Kidney (tissue), 14 donors: ENCODE data around the gene PLEKHM3. TPM values are rescaled to one million over a fixed set of nuclear protein-coding genes. Genes with fewer than 3 reads are reported as not detected.

Source experiments
- DNase-seq, 5 donors: peaks; one replicate each; pipeline ENCODE4 v3.0.0-alpha.2; 2013 to 2020
- FAIRE-seq: peaks from 2 replicates; lab custom pipeline; 2012; peaks lifted over from hg19 to GRCh38; lab: Jason Lieb, UNC
- H3K27ac ChIP-seq, 2 donors: one replicate each; pipeline ENCODE4 v1.7.0; 2013; ENCODE audit warnings: low read depth in 2 of 2, low read length in 2 of 2, inconsistent platforms in 1 of 2
- H3K27me3 ChIP-seq: one replicate; pipeline ENCODE4 v1.7.1; 2013; ENCODE audit warnings: low read length, inconsistent platforms; ENCODE audit not compliant: control insufficient read depth, insufficient read depth
- H3K36me3 ChIP-seq, 3 donors: one replicate each; pipeline versions ENCODE4 v1.7.0 to v1.7.1; 2013; ENCODE audit warnings: low read length in 3 of 3, control low read depth in 1 of 3, inconsistent platforms in 1 of 3; ENCODE audit not compliant: insufficient read depth in 3 of 3, control insufficient read depth in 2 of 3
- H3K4me1 ChIP-seq, 3 donors: one replicate each; pipeline versions ENCODE4 v1.7.0 to v1.7.1; 2013; ENCODE audit warnings: low read length in 3 of 3, inconsistent platforms in 1 of 3, low read depth in 1 of 3; ENCODE audit not compliant: control insufficient read depth in 2 of 3, insufficient read depth in 2 of 3
- H3K4me3 ChIP-seq, 3 donors: one replicate each; pipeline versions ENCODE4 v1.7.0 to v1.8.1; 2013; ENCODE audit warnings: low read length in 3 of 3, control low read depth in 1 of 3, inconsistent platforms in 1 of 3
- H3K9ac ChIP-seq, 3 donors: one replicate each; pipeline versions ENCODE4 v1.7.0 to v1.7.1; 2013; ENCODE audit warnings: low read length in 3 of 3, control low read depth in 1 of 3, inconsistent platforms in 1 of 3
- H3K9me3 ChIP-seq, 3 donors: one replicate each; pipeline versions ENCODE4 v1.7.0 to v1.7.1; 2013; ENCODE audit warnings: low read length in 3 of 3, control low read depth in 1 of 3, inconsistent platforms in 1 of 3; ENCODE audit not compliant: control insufficient read depth in 2 of 3, insufficient read depth in 1 of 3
- intact Hi-C: fragments of 100-400 bp; cut with DNase I; formaldehyde crosslinking; loops from one replicate; pipeline ENCODE4 v1.11.1; 2022
- polyA plus RNA-seq: library from polyadenylated mRNA; stranded (reverse); fragments of 350-450 nt; fragmentation: Illumina TruSeq; extraction: RNeasy Lipid Tissue Mini Kit (QIAGEN cat#74804); gene quantifications from one replicate; pipeline ENCODE4 v1.2.3, GENCODE V29; 2014; ENCODE audit warnings: low read depth, low replicate concordance; ENCODE audit not compliant: insufficient read depth
- total RNA-seq: library from RNA; stranded (reverse); fragmentation: NEBNext Ultra II Directional; extraction: Animal tissue kit (Norgen Biotek cat#: 25700); gene quantifications from one replicate; pipeline ENCODE4 v1.2.1, GENCODE V29; 2021
- TF ChIP-seq, protein P1 (sequence below): IDR thresholded peaks from 3 replicates; pipeline ENCODE4 v1.5.1; 2012; ENCODE audit warnings: mild to moderate bottlenecking, moderate library complexity, borderline replicate concordance; ENCODE audit not compliant: insufficient read depth; ENCODE audit errors: extremely low read depth
- donor health status: control.
- donor health status: control.
- donor health status: control.
- donor health status: control.
- donor health status: control.
- donor health status: DM: yes; HTN: yes; CAD: no.
- donor health status: Normal renal cell carcinoma (clear cell type).

Gene PLEKHM3
- total and polyA plus RNA-seq, 2 donors from 2014 or later, result 4.2 to 13.5 TPM

DNA sequence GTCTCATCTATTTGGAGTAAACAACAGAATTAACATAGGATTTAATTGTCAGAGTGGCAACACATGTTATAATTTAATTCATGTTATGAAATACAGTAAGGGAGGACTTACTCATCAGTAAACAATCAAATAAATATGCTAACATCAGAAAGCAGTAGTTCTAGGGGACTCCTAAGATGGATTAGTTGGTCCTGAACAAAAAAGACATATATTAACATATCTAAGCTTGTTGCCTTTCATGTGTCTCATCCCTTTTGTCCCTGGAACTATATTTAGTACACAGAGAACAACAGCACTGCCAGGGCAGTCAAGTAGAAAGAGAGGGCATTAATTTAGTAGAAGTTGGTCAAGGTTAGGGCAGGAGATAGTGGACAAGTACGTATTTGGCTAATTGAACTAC, 137.8 kb downstream of the PLEKHM3 start:
- no peak overlapping the region for H3K9ac ChIP-seq
- intact Hi-C loops, result no loop called here
- H3K4me1 ChIP-seq, result peaks cover 0 to 23% (median 0%) of the 10 kb centered on the region in 3 donors
- TF ChIP-seq, protein P1, sequence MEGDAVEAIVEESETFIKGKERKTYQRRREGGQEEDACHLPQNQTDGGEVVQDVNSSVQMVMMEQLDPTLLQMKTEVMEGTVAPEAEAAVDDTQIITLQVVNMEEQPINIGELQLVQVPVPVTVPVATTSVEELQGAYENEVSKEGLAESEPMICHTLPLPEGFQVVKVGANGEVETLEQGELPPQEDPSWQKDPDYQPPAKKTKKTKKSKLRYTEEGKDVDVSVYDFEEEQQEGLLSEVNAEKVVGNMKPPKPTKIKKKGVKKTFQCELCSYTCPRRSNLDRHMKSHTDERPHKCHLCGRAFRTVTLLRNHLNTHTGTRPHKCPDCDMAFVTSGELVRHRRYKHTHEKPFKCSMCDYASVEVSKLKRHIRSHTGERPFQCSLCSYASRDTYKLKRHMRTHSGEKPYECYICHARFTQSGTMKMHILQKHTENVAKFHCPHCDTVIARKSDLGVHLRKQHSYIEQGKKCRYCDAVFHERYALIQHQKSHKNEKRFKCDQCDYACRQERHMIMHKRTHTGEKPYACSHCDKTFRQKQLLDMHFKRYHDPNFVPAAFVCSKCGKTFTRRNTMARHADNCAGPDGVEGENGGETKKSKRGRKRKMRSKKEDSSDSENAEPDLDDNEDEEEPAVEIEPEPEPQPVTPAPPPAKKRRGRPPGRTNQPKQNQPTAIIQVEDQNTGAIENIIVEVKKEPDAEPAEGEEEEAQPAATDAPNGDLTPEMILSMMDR, result no peak
- no peaks in the 10 kb centered on the region for H3K9me3 ChIP-seq
- FAIRE-seq, result no peak
- no peaks in the 10 kb centered on the region for H3K36me3 ChIP-seq
- no peak overlapping the region for H3K27ac ChIP-seq
- DNase-seq, result no peak
- no peak overlapping the region for H3K4me3 ChIP-seq
- no peaks in the 10 kb centered on the region for H3K27me3 ChIP-seq

DNA sequence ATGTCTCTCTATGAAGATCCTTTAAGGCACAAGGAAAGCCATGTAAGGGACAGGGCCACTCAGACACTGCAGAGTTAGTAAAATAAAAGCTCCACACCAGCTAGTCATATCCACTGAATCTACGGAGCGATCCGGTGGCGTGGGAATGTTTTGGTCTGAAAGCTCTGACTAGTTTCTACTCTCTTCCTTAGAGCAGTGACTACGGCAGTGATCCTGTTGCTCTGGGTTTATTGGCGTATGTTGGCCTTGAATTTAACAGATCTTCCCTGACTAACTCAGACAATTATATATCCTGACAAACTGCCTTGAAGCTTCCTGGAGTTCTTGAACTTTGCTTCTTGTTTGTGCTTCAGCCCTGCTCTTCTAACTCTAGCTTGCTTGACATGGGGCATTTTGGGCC, 140.3 kb downstream of the PLEKHM3 start:
- Histone ChIP-seq H3K27ac (peak overlapping the region in 1 of 2 donors; percentile 10), H3K4me1 (peaks cover 0 to 14% (median 0%) of the 10 kb centered on the region in 3 donors), H3K27me3 (no peaks in the 10 kb centered on the region), H3K9me3 (no peaks in the 10 kb centered on the region), H3K4me3 (no peak overlapping the region), H3K36me3 (no peaks in the 10 kb centered on the region), H3K9ac (no peak overlapping the region)
- TF ChIP-seq, protein P1, result no peak
- no peak for FAIRE-seq
- intact Hi-C loops, result no loop called here
- DNase-seq, result no peak

DNA sequence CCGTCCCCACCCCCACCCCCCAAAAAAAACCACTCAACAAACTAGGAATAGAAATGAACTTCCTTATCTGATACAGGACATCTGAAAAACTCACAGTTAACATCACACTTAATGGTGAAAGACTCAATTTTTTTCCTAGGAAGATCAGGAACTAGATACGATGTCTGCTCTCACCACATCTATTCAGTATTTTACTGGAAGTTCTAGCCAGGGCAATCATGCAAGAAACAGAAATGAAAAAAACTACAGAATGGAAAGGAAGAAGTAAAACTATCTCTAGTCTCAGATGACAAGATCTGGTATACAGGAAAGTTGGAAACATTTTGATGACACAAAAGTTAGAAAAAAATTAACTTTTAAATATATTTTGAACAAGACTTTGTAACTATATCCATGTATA, 141.2 kb downstream of the PLEKHM3 start:
- TF ChIP-seq, protein P1, result no peak
- Histone ChIP-seq H3K9ac (no peak overlapping the region), H3K9me3 (no peaks in the 10 kb centered on the region), H3K27ac (no peak overlapping the region), H3K27me3 (no peaks in the 10 kb centered on the region), H3K4me1 (peaks cover 0 to 15% (median 0%) of the 10 kb centered on the region in 3 donors), H3K36me3 (no peaks in the 10 kb centered on the region), H3K4me3 (no peak overlapping the region)
- intact Hi-C loops, result no loop called here
- FAIRE-seq (no peak), DNase-seq (no peak)
